Loucy (cell line): ENCODE results near the gene MPP3.

Experiments used
- H2AFZ ChIP-seq: fragments of 200-600 bp; sonication (generic); 2 replicates; pipeline ENCODE4 v1.6.0; 2016; ENCODE audit warnings: antibody characterized with exemption, mild to moderate bottlenecking, low read length, moderate library complexity
- H3F3A ChIP-seq: fragments of 200-600 bp; 2 replicates; pipeline ENCODE4 v1.6.0; 2016; ENCODE audit warnings: antibody characterized with exemption, low read depth, mild to moderate bottlenecking
- H3K27me3 ChIP-seq: fragments of 200-600 bp; sonication (generic); 2 replicates; pipeline ENCODE4 v1.6.1; 2014; ENCODE audit warnings: low read length, mild to moderate bottlenecking; ENCODE audit not compliant: insufficient read depth, poor library complexity, severe bottlenecking
- H3K36me3 ChIP-seq: fragments of 200-600 bp; sonication (generic); 2 replicates; pipeline ENCODE4 v1.6.1; 2016; ENCODE audit warnings: low read length; ENCODE audit not compliant: insufficient read depth
- H3K4me1 ChIP-seq: fragments of 200-600 bp; sonication (generic); 2 replicates; pipeline ENCODE4 v1.5.1; 2014; ENCODE audit warnings: low read length, mild to moderate bottlenecking; ENCODE audit not compliant: insufficient read depth, poor library complexity, severe bottlenecking
- H3K4me2 ChIP-seq: fragments of 200-600 bp; sonication (generic); 2 replicates; pipeline ENCODE4 v1.6.0; 2014; ENCODE audit warnings: antibody characterized with exemption, low read length, low read depth, mild to moderate bottlenecking; ENCODE audit not compliant: poor library complexity, severe bottlenecking
- H3K4me3 ChIP-seq: fragments of 200-600 bp; sonication (generic); 2 replicates; pipeline ENCODE4 v1.5.1; 2014; ENCODE audit warnings: low read length, mild to moderate bottlenecking, mixed read lengths; ENCODE audit not compliant: poor library complexity, severe bottlenecking
- H3K79me2 ChIP-seq: fragments of 200-600 bp; sonication (generic); 2 replicates; pipeline ENCODE4 v1.6.1; 2014; ENCODE audit warnings: low read length; ENCODE audit not compliant: insufficient read depth
- H3K9ac ChIP-seq: fragments of 200-600 bp; sonication (generic); 2 replicates; pipeline ENCODE4 v1.6.0; 2014; ENCODE audit warnings: mild to moderate bottlenecking, low read depth, low read length, moderate library complexity; ENCODE audit not compliant: poor library complexity, severe bottlenecking
- H3K9me2 ChIP-seq: fragments of 200-600 bp; sonication (generic); replicated peaks from 2 replicates; pipeline ENCODE4 v1.6.1; 2016; ENCODE audit warnings: low read depth, low read length, mixed read lengths
- H3K9me3 ChIP-seq: fragments of 200-600 bp; sonication (generic); 2 replicates; pipeline ENCODE4 v1.6.1; 2014; ENCODE audit warnings: mild to moderate bottlenecking, antibody characterized with exemption, low read length, low read depth; ENCODE audit not compliant: insufficient read depth
- H4K20me1 ChIP-seq: fragments of 200-600 bp; sonication (generic); 2 replicates; pipeline ENCODE4 v1.6.0; 2014; ENCODE audit warnings: antibody characterized with exemption, low read length, mild to moderate bottlenecking; ENCODE audit not compliant: insufficient read depth, poor library complexity, severe bottlenecking
- EZH2phosphoT487 ChIP-seq: fragments of 200-600 bp; IDR thresholded peaks from 2 replicates; pipeline ENCODE4 v1.6.1; 2018; ENCODE audit warnings: antibody characterized with exemption, mild to moderate bottlenecking, moderate library complexity, borderline replicate concordance
- TF ChIP-seq, protein P1 (sequence below): fragments of 200-600 bp; sonication (generic); conservative IDR thresholded peaks from 2 replicates; pipeline ENCODE4 v1.5.1; 2014; ENCODE audit warnings: mild to moderate bottlenecking, antibody characterized with exemption, low read length

MPP3 gene

DNA sequence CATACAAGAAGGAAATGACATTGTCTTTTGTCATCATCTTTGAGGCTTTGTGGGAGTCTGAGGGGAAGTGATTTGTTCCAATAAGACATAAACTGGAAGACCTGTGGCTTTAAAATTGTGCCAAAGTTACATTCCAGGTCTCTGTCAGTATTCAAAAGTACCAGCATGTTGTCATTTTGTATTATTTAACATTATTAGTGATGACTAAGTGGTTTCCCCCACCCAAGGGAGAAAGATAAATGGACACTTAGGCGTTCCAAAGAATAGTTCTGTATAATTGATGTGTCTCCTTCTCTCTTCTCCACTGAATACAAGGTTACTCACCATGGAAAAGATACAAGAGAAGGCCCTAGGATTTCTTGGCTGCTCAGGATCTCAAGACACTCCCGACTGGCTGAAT lies 48.9 kb downstream of the MPP3 start:
- Histone ChIP-seq H3F3A (no peaks in the 10 kb centered on the region), H4K20me1 (no peaks in the 10 kb centered on the region), H3K79me2 (no peaks in the 10 kb centered on the region), H3K4me3 (no peak overlapping the region), H3K36me3 (no peaks in the 10 kb centered on the region), H3K9me2 (no peaks in the 10 kb centered on the region), H2AFZ (no peak overlapping the region), H3K27me3 (peaks cover 32% of the 10 kb centered on the region), H3K4me2 (no peak overlapping the region), H3K9ac (no peak overlapping the region), H3K9me3 (no peaks in the 10 kb centered on the region), H3K4me1 (peaks cover 9% of the 10 kb centered on the region)
- TF ChIP-seq, protein P1, sequence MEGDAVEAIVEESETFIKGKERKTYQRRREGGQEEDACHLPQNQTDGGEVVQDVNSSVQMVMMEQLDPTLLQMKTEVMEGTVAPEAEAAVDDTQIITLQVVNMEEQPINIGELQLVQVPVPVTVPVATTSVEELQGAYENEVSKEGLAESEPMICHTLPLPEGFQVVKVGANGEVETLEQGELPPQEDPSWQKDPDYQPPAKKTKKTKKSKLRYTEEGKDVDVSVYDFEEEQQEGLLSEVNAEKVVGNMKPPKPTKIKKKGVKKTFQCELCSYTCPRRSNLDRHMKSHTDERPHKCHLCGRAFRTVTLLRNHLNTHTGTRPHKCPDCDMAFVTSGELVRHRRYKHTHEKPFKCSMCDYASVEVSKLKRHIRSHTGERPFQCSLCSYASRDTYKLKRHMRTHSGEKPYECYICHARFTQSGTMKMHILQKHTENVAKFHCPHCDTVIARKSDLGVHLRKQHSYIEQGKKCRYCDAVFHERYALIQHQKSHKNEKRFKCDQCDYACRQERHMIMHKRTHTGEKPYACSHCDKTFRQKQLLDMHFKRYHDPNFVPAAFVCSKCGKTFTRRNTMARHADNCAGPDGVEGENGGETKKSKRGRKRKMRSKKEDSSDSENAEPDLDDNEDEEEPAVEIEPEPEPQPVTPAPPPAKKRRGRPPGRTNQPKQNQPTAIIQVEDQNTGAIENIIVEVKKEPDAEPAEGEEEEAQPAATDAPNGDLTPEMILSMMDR, result no peak
- TF ChIP-seq EZH2phosphoT487, result no peak

DNA sequence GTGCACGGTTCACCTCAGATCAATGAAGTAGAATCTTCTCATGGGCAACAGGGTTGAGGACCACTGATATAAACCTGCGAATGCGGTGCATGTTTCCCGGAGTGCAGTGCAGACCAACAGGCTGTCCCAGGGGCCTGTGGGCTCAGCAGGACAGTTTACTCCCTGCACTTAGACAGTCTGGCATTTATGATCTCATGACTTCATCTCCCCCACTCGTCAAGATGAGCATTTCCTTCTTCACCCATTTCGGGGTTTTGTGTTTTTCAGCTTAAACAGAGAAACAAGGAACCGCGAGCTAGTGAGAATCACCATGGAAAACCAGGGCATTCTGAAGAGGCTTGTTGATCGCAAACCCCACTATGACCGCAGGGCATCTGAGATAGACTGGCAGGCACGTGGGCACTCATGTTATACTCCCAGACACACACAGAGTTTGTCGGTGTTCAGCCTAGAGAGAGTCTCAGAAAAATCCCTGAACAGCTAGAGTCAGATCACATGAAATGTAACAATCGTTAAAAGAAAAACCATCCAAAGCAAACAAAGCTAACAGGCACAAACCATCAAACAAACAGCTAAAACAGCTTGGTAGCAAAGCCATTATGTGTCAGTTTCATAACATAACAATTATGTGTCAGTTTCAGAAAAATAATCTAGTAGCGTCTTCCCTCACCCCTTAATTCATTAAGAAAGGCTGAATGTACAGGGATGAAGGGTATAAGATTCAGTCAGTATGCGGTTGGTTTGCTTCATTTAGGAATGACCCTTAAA lies 49.8 kb downstream of the MPP3 start:
- H3K36me3 ChIP-seq, result no peaks in the 10 kb centered on the region
- no peak overlapping the region for H3K4me2 ChIP-seq
- H3K27me3 ChIP-seq, result peaks cover 32% of the 10 kb centered on the region
- TF ChIP-seq, protein P1, result no peak
- TF ChIP-seq EZH2phosphoT487, result no peak
- no peaks in the 10 kb centered on the region for H3K79me2 ChIP-seq
- no peak overlapping the region for H3K4me3 ChIP-seq
- H3K4me1 ChIP-seq, result peaks cover 15% of the 10 kb centered on the region
- no peaks in the 10 kb centered on the region for H3K9me2 ChIP-seq
- H3F3A ChIP-seq, result no peaks in the 10 kb centered on the region
- no peak overlapping the region for H3K9ac ChIP-seq
- H4K20me1 ChIP-seq, result no peaks in the 10 kb centered on the region
- no peak overlapping the region for H2AFZ ChIP-seq
- H3K9me3 ChIP-seq, result no peaks in the 10 kb centered on the region

DNA sequence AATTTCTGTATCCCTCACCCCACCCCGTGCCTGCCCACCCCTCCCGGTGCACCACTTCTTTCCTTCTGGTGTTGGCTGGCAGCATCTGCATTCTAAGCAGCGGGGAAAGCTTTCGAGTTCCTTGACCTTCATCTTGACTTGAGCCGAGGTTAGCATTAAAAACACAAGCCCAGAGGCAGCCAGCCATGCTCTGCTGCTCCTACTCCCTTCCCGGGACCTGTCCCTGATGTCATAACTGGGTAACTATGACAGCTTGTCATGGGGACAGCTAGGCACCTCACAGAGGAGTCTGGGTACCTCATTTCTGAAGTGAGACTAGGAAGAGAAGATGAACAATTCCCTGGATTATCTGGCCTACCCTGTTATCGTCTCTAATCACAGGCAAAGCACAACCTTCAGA lies 52.8 kb downstream of the MPP3 start, which contains the start of gene CFAP97D1:
Gene CFAP97D1 (plus strand): TSS at position 301 of the 400 bp plus-strand sequence. CDS start 28 bp downstream, at position 329.
- Histone ChIP-seq H3K36me3 (no peaks in the 10 kb centered on the region), H3K9me2 (no peaks in the 10 kb centered on the region), H3K9ac (peak within 1 kb of the TSS; percentile 86), H3K9me3 (no peaks in the 10 kb centered on the region), H3F3A (no peaks in the 10 kb centered on the region), H2AFZ (peak within 1 kb of the TSS; percentile 93), H3K79me2 (no peaks in the 10 kb centered on the region), H3K4me2 (peak within 1 kb of the TSS; percentile 86), H4K20me1 (no peaks in the 10 kb centered on the region), H3K4me3 (peak within 1 kb of the TSS; percentile 94), H3K4me1 (peaks cover 17% of the 10 kb centered on the region), H3K27me3 (peaks cover 32% of the 10 kb centered on the region)
- TF ChIP-seq EZH2phosphoT487, result no peak
- TF ChIP-seq, protein P1, result no peak
